ENCODE measurements around the gene MRPL48. TPM values are rescaled to one million over a fixed set of nuclear protein-coding genes. Genes with fewer than 3 reads are reported as not detected.

The MRPL48 gene
- total RNA-seq, result 10 to 100 TPM; 31.5 to 41.2 (median 39.7) TPM
- long read RNA-seq, donor 1, transcript MRPL48-201 (8 exons, 1,536 nt), result major isoform, 7 of 9 reads
- long read RNA-seq, donor 1, partial matches to known transcripts, result 0 of 9 reads
- long read RNA-seq, donor 1, other reads (novel, unspliced or antisense), result 2 of 9 reads
- long read RNA-seq, donor 2, transcript MRPL48-201 (8 exons, 1,536 nt), result major isoform, 30 of 35 reads
- long read RNA-seq, donor 2, partial matches to known transcripts, result 2 of 35 reads
- long read RNA-seq, donor 2, other reads (novel, unspliced or antisense), result 0 of 35 reads

- H3K4me3 ChIP-seq, result peak within 1 kb of the TSS; percentile 30
Measured at GRCh38 chr11:73787643-73788558, at the start of gene MRPL48. MRPL48 (plus strand) TSS chr11:73787874; CDS start chr11:73787972, 98 bp downstream.

GRCh38 chr11:73743045-73743444 lies 44.6 kb upstream of the MRPL48 start:
- TF ChIP-seq, protein P1, sequence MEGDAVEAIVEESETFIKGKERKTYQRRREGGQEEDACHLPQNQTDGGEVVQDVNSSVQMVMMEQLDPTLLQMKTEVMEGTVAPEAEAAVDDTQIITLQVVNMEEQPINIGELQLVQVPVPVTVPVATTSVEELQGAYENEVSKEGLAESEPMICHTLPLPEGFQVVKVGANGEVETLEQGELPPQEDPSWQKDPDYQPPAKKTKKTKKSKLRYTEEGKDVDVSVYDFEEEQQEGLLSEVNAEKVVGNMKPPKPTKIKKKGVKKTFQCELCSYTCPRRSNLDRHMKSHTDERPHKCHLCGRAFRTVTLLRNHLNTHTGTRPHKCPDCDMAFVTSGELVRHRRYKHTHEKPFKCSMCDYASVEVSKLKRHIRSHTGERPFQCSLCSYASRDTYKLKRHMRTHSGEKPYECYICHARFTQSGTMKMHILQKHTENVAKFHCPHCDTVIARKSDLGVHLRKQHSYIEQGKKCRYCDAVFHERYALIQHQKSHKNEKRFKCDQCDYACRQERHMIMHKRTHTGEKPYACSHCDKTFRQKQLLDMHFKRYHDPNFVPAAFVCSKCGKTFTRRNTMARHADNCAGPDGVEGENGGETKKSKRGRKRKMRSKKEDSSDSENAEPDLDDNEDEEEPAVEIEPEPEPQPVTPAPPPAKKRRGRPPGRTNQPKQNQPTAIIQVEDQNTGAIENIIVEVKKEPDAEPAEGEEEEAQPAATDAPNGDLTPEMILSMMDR (IDR thresholded peaks at IDR 0.05), result no peak
- intact Hi-C loops (cut with DNase I, micrococcal nuclease), result no loop called here
- ATAC-seq, result no peak
- Histone ChIP-seq H3K4me3 (no peak overlapping the region), H3K4me1 (ENCODE audit: low read depth) (peaks cover 9% of the 10 kb centered on the region), H3K36me3 (ENCODE audit: low read depth) (no peaks in the 10 kb centered on the region), H3K9me3 (no peaks in the 10 kb centered on the region)
- DNase-seq, result no peak

More at GRCh38 chr11:73787643-73788558, at the start of gene MRPL48:
- TF ChIP-seq, protein P1 (IDR thresholded peaks at IDR 0.05), result no peak
- intact Hi-C loops (cut with DNase I, micrococcal nuclease), result no loop called here
- ATAC-seq (peak; percentile 98), DNase-seq (peak; percentile 90 to 97 (median 94))
- no peaks in the 10 kb centered on the region for H3K36me3 ChIP-seq (ENCODE audit: low read depth)
- H3K9me3 ChIP-seq, result no peaks in the 10 kb centered on the region
- H3K4me1 ChIP-seq (ENCODE audit: low read depth), result peaks cover 6% of the 10 kb centered on the region

GRCh38 chr11:73746701-73747100 lies 41.0 kb upstream of the MRPL48 start:
- intact Hi-C loops (cut with DNase I, micrococcal nuclease), result no loop called here
- DNase-seq (no peak), ATAC-seq (no peak)
- Histone ChIP-seq H3K36me3 (ENCODE audit: low read depth) (no peaks in the 10 kb centered on the region), H3K4me1 (ENCODE audit: low read depth) (peaks cover 17% of the 10 kb centered on the region), H3K9me3 (no peaks in the 10 kb centered on the region), H3K4me3 (no peak overlapping the region)
- TF ChIP-seq, protein P1 (IDR thresholded peaks at IDR 0.05), result no peak

DNA sequence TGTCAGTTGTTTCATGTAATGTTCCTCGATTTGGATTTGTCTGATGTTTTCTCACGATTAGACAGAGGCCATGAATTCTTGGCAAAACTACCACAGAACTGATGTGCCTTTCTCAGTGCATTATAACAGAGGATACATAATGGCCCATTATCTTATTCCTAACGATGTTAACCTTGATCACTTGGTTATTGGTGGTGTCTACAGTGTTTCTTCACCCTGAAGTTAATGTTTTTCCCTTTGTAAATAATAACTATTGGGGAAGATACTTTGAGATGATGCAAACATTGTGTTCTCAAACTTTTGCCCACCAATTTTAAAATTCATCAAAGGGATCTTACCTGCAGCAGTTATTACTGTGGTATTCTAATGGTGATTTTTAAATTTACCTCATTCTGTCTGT lies 39.9 kb upstream of the MRPL48 start:
- Histone ChIP-seq H3K4me1 (ENCODE audit: low read depth) (peaks cover 17% of the 10 kb centered on the region), H3K36me3 (ENCODE audit: low read depth) (no peaks in the 10 kb centered on the region), H3K9me3 (no peaks in the 10 kb centered on the region), H3K4me3 (no peak overlapping the region)
- ATAC-seq (no peak), DNase-seq (no peak)
- intact Hi-C loops (cut with DNase I, micrococcal nuclease), result no loop called here
- TF ChIP-seq, protein P1 (IDR thresholded peaks at IDR 0.05), result no peak

- DNase-seq (no peak), ATAC-seq (no peak)
- Histone ChIP-seq H3K4me1 (ENCODE audit: low read depth) (peaks cover 19% of the 10 kb centered on the region), H3K36me3 (ENCODE audit: low read depth) (no peaks in the 10 kb centered on the region), H3K4me3 (no peak overlapping the region), H3K9me3 (no peaks in the 10 kb centered on the region)
- intact Hi-C loops (cut with DNase I, micrococcal nuclease), result no loop called here
- TF ChIP-seq, protein P1 (IDR thresholded peaks at IDR 0.05), result no peak
Measured at GRCh38 chr11:73748300-73748699, 39.4 kb upstream of the MRPL48 start.
